ENCODE results near the gene PIGT. TPM values are rescaled to one million over a fixed set of nuclear protein-coding genes. Genes with fewer than 3 reads are reported as not detected.

Gene PIGT
- 10 to 100 TPM; 34.4 to 67.9 TPM for total RNA-seq

DNA sequence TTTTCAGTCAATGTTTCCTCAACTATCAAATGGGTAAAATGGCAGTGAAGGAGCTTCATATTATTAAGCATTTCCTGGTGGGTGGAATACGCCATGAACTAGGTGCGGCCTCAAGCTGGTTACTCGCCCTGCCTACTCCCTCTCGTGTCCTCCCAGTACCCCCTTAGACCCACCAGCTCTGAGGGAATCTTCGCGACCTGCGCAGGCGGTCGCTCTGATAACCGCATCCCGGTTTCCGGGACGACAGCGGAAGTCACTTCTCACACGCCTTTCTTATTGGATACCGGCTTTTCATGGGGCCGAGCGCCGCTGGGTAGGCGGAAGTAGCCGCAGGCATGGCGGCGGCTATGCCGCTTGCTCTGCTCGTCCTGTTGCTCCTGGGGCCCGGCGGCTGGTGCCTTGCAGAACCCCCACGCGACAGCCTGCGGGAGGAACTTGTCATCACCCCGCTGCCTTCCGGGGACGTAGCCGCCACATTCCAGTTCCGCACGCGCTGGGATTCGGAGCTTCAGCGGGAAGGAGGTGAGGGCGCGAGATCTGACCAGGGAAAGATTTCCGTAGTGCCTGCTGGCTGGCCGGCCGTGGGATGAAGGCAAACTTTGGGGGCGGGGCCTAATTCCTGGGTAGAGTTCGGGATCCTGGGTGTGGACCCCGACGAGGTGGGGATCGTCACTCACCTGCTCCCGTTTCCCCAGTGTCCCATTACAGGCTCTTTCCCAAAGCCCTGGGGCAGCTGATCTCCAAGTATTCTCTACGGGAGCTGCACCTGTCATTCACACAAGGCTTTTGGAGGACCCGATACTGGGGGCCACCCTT lies at the start of gene PIGT:
TSS of gene PIGT (plus strand) at position 320 of the 816 bp plus-strand sequence. CDS start at position 336, 16 bp downstream.
- peak within 1 kb of the TSS; percentile 97 for H3K27ac Mint-ChIP-seq
- ATAC-seq (replicated peaks), result peak; percentile 94
- peak within 1 kb of the TSS; percentile 95 for H3K4me3 Mint-ChIP-seq
- H3K4me1 Mint-ChIP-seq, result peaks cover 20% of the 10 kb centered on the region
- no peaks in the 10 kb centered on the region for H3K9me3 Mint-ChIP-seq
- no peaks in the 10 kb centered on the region for H3K27me3 Mint-ChIP-seq
- peaks cover 40% of the 10 kb centered on the region for H3K36me3 Mint-ChIP-seq (ENCODE audit: low read depth)

GRCh38 chr20:45366192-45366591 lies 49.7 kb upstream of the PIGT start:
- peaks cover 27% of the 10 kb centered on the region for H3K4me1 Mint-ChIP-seq
- peaks cover 54% of the 10 kb centered on the region for H3K36me3 Mint-ChIP-seq (ENCODE audit: low read depth)
- H3K27ac Mint-ChIP-seq, result no peak overlapping the region

DNA sequence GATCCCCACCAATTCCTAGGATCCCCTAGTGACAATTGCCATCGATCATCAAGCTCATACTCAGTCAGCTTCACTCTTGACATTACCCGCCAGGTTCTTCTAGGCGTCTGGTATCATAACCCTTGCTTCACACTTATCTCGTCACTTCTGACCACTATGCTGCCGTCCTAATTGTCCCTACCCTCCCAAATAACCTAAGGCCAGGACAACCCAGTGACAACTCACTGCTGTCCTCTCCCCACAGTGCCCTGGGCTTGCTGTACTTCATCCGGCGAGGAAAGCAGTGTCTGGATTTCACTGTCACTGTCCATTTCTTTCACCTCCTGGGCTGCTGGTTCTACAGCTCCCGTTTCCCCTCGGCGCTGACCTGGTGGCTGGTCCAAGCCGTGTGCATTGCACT lies 49.3 kb upstream of the PIGT start:
- no peaks in the 10 kb centered on the region for H3K27me3 Mint-ChIP-seq
- no peaks in the 10 kb centered on the region for H3K9me3 Mint-ChIP-seq
- H3K36me3 Mint-ChIP-seq (ENCODE audit: low read depth), result peaks cover 54% of the 10 kb centered on the region
- H3K4me3 Mint-ChIP-seq, result no peak overlapping the region
- no peak for ATAC-seq (replicated peaks)
- no peak overlapping the region for H3K27ac Mint-ChIP-seq
- H3K4me1 Mint-ChIP-seq, result peaks cover 27% of the 10 kb centered on the region

More at GRCh38 chr20:45366192-45366591, 49.7 kb upstream of the PIGT start:
- ATAC-seq (replicated peaks), result no peak
- Mint-ChIP-seq H3K9me3 (no peaks in the 10 kb centered on the region), H3K4me3 (no peak overlapping the region), H3K27me3 (no peaks in the 10 kb centered on the region)

DNA sequence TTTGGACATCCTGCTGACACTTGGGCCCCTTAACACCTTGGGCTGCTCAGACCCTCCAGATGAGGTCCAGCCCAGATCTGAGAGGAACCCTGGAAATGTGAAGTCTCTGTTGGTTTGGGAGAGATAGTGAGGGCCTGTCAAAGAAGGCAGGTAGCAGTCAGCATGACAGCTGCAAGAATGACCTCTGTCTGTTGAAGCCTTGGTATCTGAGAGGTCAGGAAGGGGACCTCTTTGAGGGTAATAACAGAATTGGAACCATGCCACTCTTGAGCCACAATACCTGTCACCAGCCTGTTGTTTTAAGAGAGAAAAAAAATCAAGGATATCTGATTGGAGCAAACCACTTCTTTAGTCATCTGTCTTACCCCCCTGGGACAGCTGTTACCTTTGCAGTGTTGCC lies 48.8 kb upstream of the PIGT start:
- peaks cover 28% of the 10 kb centered on the region for H3K4me1 Mint-ChIP-seq
- no peaks in the 10 kb centered on the region for H3K9me3 Mint-ChIP-seq
- peaks cover 54% of the 10 kb centered on the region for H3K36me3 Mint-ChIP-seq (ENCODE audit: low read depth)
- H3K4me3 Mint-ChIP-seq, result peak overlapping the region; percentile 39
- no peaks in the 10 kb centered on the region for H3K27me3 Mint-ChIP-seq
- no peak overlapping the region for H3K27ac Mint-ChIP-seq
- no peak for ATAC-seq (replicated peaks)

DNA sequence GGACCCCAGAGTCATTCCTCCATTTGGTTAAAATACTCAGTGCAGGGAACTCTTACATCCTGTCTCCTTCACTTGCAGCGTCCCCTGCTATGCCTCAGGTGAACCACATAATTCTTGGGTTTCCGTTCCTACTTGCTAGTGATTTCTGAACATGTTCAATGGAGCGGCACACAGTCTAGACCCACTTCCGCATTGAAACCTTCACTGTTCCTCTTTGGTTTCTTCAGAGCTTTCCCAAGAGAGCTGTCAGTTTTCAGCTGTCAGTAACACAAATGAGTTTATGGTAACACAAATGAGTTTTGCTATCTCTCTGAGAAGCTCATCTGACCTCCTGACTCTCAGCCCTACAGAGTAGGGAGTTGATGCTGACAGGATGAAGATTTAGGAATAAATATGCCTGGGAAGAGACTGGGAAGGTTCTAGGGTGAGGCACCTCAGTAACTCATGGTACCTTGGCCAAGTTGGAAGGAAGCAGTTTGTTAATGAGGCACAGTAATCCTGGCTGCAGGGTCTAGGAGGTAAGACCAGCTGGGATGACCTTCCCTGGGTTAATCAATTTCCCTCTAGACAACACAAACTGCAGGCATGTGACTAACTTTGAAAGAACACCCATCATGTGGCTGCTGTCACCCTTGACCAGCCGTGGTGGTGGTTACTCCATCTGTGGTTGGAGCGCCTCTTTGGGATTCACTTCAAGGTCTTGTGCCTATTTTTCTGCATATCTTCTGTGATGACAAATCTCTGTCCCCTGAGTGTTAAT lies 47.5 kb upstream of the PIGT start:
- H3K27ac Mint-ChIP-seq, result peak overlapping the region; percentile 24
- peaks cover 49% of the 10 kb centered on the region for H3K36me3 Mint-ChIP-seq (ENCODE audit: low read depth)
- H3K27me3 Mint-ChIP-seq, result no peaks in the 10 kb centered on the region
- no peaks in the 10 kb centered on the region for H3K9me3 Mint-ChIP-seq
- peaks cover 33% of the 10 kb centered on the region for H3K4me1 Mint-ChIP-seq
- peak overlapping the region; percentile 39 for H3K4me3 Mint-ChIP-seq
- peak; percentile 76 for ATAC-seq (replicated peaks)

DNA sequence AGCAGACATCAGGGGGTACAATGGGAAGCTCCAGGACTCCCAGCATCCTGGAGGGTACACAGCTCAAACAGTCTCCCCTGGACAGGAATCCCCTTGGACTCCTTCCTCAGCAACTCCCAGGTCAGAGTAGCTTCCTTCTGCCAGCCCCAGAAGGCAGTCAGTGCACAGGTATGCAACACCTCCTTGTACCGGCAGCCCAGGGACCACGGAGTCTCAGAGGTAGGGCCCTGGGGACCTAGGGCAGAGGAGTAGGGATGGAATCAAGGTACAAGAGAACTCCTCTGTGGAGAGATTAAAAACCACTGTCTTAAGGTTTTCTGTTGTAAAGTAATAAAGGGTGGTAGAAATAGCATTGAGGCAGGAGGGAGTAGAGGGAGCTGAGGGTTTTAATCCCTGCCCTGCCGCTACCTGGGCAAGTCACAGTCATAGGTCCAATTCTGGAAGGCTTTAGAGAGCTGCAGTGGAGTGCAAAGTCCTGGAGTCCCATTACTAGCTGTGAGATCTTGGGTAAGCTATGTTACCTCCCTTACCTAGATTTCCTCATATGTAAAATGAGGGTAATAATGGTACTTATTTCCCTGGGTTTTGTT lies 45.3 kb upstream of the PIGT start:
- no peak overlapping the region for H3K27ac Mint-ChIP-seq
- peaks cover 42% of the 10 kb centered on the region for H3K36me3 Mint-ChIP-seq (ENCODE audit: low read depth)
- no peak overlapping the region for H3K4me3 Mint-ChIP-seq
- no peaks in the 10 kb centered on the region for H3K9me3 Mint-ChIP-seq
- H3K27me3 Mint-ChIP-seq, result no peaks in the 10 kb centered on the region
- H3K4me1 Mint-ChIP-seq, result peaks cover 27% of the 10 kb centered on the region
- ATAC-seq (replicated peaks), result no peak

DNA sequence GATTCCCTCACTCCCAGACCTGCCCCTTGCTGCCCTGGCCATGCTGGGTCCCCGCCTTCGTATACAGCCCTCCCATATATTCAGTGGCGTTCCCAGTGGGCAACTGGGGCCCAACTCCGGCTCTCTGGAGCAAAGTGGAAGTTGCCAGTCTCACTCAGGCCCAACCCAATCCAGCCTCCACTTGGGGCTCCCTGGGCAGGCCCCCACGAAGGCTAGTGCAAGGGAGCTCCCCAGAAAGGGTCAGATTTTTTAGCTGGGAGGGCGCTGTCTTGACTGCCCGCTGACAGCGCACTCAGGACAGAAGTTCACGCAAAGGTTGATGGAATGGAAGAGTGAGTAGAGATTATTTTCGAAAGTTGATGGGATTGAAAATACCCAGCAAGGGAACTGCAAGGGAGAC lies 43.7 kb upstream of the PIGT start:
- no peak for ATAC-seq (replicated peaks)
- H3K27ac Mint-ChIP-seq, result peak overlapping the region; percentile 68
- H3K4me3 Mint-ChIP-seq, result peak overlapping the region; percentile 49
- peaks cover 21% of the 10 kb centered on the region for H3K4me1 Mint-ChIP-seq
- peaks cover 29% of the 10 kb centered on the region for H3K36me3 Mint-ChIP-seq (ENCODE audit: low read depth)
- no peaks in the 10 kb centered on the region for H3K9me3 Mint-ChIP-seq
- H3K27me3 Mint-ChIP-seq, result no peaks in the 10 kb centered on the region

GRCh38 chr20:45372646-45373352 lies 43.1 kb upstream of the PIGT start:
- H3K4me1 Mint-ChIP-seq, result peaks cover 19% of the 10 kb centered on the region
- peak overlapping the region; percentile 85 for H3K27ac Mint-ChIP-seq
- H3K36me3 Mint-ChIP-seq (ENCODE audit: low read depth), result peaks cover 23% of the 10 kb centered on the region
- H3K27me3 Mint-ChIP-seq, result no peaks in the 10 kb centered on the region
- no peaks in the 10 kb centered on the region for H3K9me3 Mint-ChIP-seq
- H3K4me3 Mint-ChIP-seq, result peak overlapping the region; percentile 84
- no peak for ATAC-seq (replicated peaks)

- H3K9me3 Mint-ChIP-seq, result no peaks in the 10 kb centered on the region
- H3K27me3 Mint-ChIP-seq, result no peaks in the 10 kb centered on the region
- H3K27ac Mint-ChIP-seq, result peak overlapping the region; percentile 85
- H3K36me3 Mint-ChIP-seq (ENCODE audit: low read depth), result peaks cover 16% of the 10 kb centered on the region
- H3K4me3 Mint-ChIP-seq, result peak overlapping the region; percentile 84
- ATAC-seq (replicated peaks), result peak; percentile 98
- H3K4me1 Mint-ChIP-seq, result peaks cover 12% of the 10 kb centered on the region
Measured at GRCh38 chr20:45373353-45374100, 42.4 kb upstream of the PIGT start.

DNA sequence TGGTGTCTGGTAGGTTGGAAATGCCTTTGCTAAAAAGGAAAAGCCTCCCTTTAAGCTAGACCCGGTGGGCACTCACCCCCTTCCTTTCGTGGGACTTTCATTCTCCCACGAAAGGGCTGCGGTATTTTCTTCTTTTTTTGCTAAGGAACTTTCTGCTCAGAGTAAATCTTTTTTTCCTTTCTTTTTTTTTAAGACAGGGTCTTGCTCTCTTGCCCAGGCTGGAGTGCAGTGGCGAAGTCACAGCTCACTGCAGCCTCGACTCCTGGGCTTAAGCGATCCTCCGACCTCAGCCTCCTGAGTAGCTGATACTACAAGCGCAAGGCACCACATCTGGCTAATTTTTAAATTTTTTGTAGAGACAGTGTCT lies 41.9 kb upstream of the PIGT start:
- ATAC-seq (replicated peaks), result no peak
- peaks cover 6% of the 10 kb centered on the region for H3K4me1 Mint-ChIP-seq
- no peaks in the 10 kb centered on the region for H3K27me3 Mint-ChIP-seq
- H3K27ac Mint-ChIP-seq, result peak overlapping the region; percentile 85
- H3K36me3 Mint-ChIP-seq (ENCODE audit: low read depth), result peaks cover 11% of the 10 kb centered on the region
- peak overlapping the region; percentile 84 for H3K4me3 Mint-ChIP-seq
- H3K9me3 Mint-ChIP-seq, result no peaks in the 10 kb centered on the region

DNA sequence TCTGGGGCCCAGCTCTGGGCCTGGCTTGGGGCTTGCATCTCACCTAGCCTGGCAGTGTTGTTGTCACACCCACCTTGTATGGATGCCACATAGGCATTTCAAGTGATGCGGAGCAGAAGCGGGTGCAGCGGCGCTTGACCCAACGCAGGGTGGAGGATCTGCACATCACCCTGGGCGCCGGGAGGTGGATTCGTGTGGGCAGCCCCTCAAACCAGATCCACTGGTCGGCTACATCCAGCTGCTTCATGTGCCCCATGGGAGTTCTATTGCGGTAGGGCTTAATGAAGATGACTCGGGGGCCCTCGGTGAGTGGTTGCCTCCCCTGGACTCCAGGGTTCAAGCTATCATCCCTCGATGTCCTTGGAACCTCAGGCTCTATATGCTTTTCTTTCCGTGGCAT lies 41.0 kb upstream of the PIGT start:
- Mint-ChIP-seq H3K36me3 (ENCODE audit: low read depth) (peaks cover 7% of the 10 kb centered on the region), H3K27me3 (no peaks in the 10 kb centered on the region), H3K4me3 (no peak overlapping the region), H3K27ac (peak overlapping the region; percentile 85), H3K9me3 (no peaks in the 10 kb centered on the region), H3K4me1 (peaks cover 5% of the 10 kb centered on the region)
- no peak for ATAC-seq (replicated peaks)

DNA sequence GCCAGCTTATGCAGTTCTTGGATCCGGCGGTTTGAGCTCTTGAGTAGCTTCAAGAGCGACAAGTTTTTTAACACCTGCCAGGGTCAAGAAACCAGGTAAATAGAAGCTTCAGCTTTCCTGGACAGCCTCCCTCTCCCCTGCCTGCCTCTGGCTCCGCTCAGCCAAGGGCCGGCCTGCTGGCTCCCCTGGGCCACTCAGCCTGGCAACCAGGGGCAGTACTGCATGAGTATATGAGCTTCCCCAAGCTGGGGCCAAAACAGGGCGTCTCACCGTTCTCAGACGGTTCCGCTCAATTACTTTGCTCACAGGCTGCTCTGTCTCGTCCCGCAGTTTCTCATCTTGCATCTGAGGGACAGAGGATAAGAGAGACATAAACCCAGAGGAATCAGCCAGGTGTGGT lies 38.7 kb upstream of the PIGT start:
- H3K4me3 Mint-ChIP-seq, result no peak overlapping the region
- no peak for ATAC-seq (replicated peaks)
- H3K9me3 Mint-ChIP-seq, result no peaks in the 10 kb centered on the region
- H3K27me3 Mint-ChIP-seq, result no peaks in the 10 kb centered on the region
- H3K4me1 Mint-ChIP-seq, result peaks cover 3% of the 10 kb centered on the region
- peaks cover 14% of the 10 kb centered on the region for H3K36me3 Mint-ChIP-seq (ENCODE audit: low read depth)
- H3K27ac Mint-ChIP-seq, result no peak overlapping the region

- Mint-ChIP-seq H3K27ac (no peak within 1 kb of the TSS), H3K27me3 (no peaks in the 10 kb centered on the region), H3K9me3 (no peaks in the 10 kb centered on the region), H3K4me1 (no peaks in the 10 kb centered on the region), H3K36me3 (ENCODE audit: low read depth) (peaks cover 14% of the 10 kb centered on the region), H3K4me3 (no peak within 1 kb of the TSS)
- no peak for ATAC-seq (replicated peaks)
Measured at GRCh38 chr20:45378191-45378590, 37.8 kb upstream of the PIGT start, which contains the start of gene TP53TG5. TP53TG5 (minus strand) TSS chr20:45378325; CDS start chr20:45378236, 89 bp downstream.

Measured in activated T-helper 17 cell treated with anti-CD3 and anti-CD28 coated beads, Interleukin-2, amount 50 U/mL, for 72 hours (primary cell).